GM23338 (cell line): ENCODE data around the gene ZDHHC11B. TPM values are rescaled to one million over a fixed set of nuclear protein-coding genes. Genes with fewer than 3 reads are reported as not detected.
A peak's percentile ranks its signal among the peaks of the same experiment; 100 is the strongest.
"Not testable (repeated sequence)": the region's sequence is repeated elsewhere in the genome, so short reads cannot be mapped to it uniquely, and the experiment has no call there.

ENCODE experiments used
- ATAC-seq: fragments of 200-7000 bp; cut with Tn5 transposase; 3 replicates; pipeline ENCODE4 v1.9.1; 2020
- DNase-seq: peaks from one replicate; pipeline ENCODE4 v3.0.0-alpha.2; 2015; ENCODE audit warnings: low spot score
- H2AFZ ChIP-seq: fragments of 200-600 bp; sonication (generic); 2 replicates; pipeline ENCODE4 v1.8.0; 2016; ENCODE audit warnings: antibody characterized with exemption, mild to moderate bottlenecking, moderate library complexity
- H3F3A ChIP-seq: fragments of 200-600 bp; sonication (generic); replicated peaks from 2 replicates; pipeline ENCODE4 v1.8.0; 2017; ENCODE audit warnings: antibody characterized with exemption, mixed run types, low read depth
- H3K27ac ChIP-seq: fragments of 200-600 bp; sonication (generic); 2 replicates; pipeline ENCODE4 v1.6.1; 2016; ENCODE audit warnings: low read depth
- H3K27me3 ChIP-seq: fragments of 200-600 bp; sonication (generic); 2 replicates; pipeline ENCODE4 v1.8.0; 2016; ENCODE audit warnings: mild to moderate bottlenecking, mixed run types, moderate library complexity; ENCODE audit not compliant: insufficient read depth
- H3K36me3 ChIP-seq: fragments of 200-600 bp; sonication (generic); 2 replicates; pipeline ENCODE4 v1.8.0; 2016; ENCODE audit warnings: mild to moderate bottlenecking; ENCODE audit not compliant: insufficient read depth
- H3K4me1 ChIP-seq: fragments of 200-600 bp; sonication (generic); 2 replicates; pipeline ENCODE4 v1.8.0; 2016; ENCODE audit warnings: mild to moderate bottlenecking, moderate library complexity; ENCODE audit not compliant: insufficient read depth
- H3K4me2 ChIP-seq: fragments of 200-600 bp; sonication (generic); 2 replicates; pipeline ENCODE4 v1.7.1; 2017; ENCODE audit warnings: mixed run types
- H3K4me3 ChIP-seq: fragments of 200-600 bp; sonication (generic); 2 replicates; pipeline ENCODE4 v1.6.1; 2016; ENCODE audit warnings: mixed run types
- H3K79me2 ChIP-seq: fragments of 200-600 bp; sonication (generic); replicated peaks from 2 replicates; pipeline ENCODE4 v1.8.0; 2017; ENCODE audit warnings: mild to moderate bottlenecking; ENCODE audit not compliant: insufficient read depth
- H3K9me2 ChIP-seq: fragments of 200-600 bp; sonication (generic); 2 replicates; pipeline ENCODE4 v1.8.0; 2017; ENCODE audit not compliant: insufficient read depth
- H4K20me1 ChIP-seq: fragments of 200-600 bp; sonication (generic); replicated peaks from 2 replicates; pipeline ENCODE4 v1.8.0; 2017; ENCODE audit warnings: mild to moderate bottlenecking; ENCODE audit not compliant: insufficient read depth
- H3K27ac Mint-ChIP-seq: 2 replicates; pipeline ENCODE4 v1.8.0; 2020; ENCODE audit warnings: inconsistent platforms, mild to moderate bottlenecking, moderate library complexity, mixed read lengths
- H3K27me3 Mint-ChIP-seq: 3 replicates; pipeline ENCODE4 v1.8.0; 2022; ENCODE audit warnings: low read depth, mild to moderate bottlenecking, moderate library complexity, mixed read lengths, inconsistent platforms; ENCODE audit not compliant: insufficient read depth, poor library complexity
- H3K36me3 Mint-ChIP-seq: 3 replicates; pipeline ENCODE4 v1.8.0; 2021; ENCODE audit warnings: low read depth, mild to moderate bottlenecking, inconsistent platforms, moderate library complexity, mixed read lengths
- H3K4me1 Mint-ChIP-seq: 3 replicates; pipeline ENCODE4 v1.8.0; 2020; ENCODE audit warnings: mild to moderate bottlenecking, inconsistent platforms, mixed read lengths
- H3K4me3 Mint-ChIP-seq: 3 replicates; pipeline ENCODE4 v1.8.0; 2021; ENCODE audit warnings: moderate library complexity, mild to moderate bottlenecking, inconsistent platforms, mixed read lengths
- H3K9me3 Mint-ChIP-seq: 3 replicates; pipeline ENCODE4 v1.8.0; 2020; ENCODE audit warnings: moderate library complexity, mild to moderate bottlenecking, inconsistent platforms, mixed read lengths
- CREB1 ChIP-seq: fragments of 250-450 bp; sonication (Bioruptor Pico); IDR thresholded peaks from 2 replicates; pipeline ENCODE4 v1.5.0; 2020; ENCODE audit warnings: low read depth, mild to moderate bottlenecking, moderate library complexity
- NANOG ChIP-seq: IDR thresholded peaks from 2 replicates; pipeline ENCODE4 v1.6.1; 2016; ENCODE audit warnings: antibody characterized with exemption, borderline replicate concordance
- polyA plus RNA-seq: library from polyadenylated mRNA; unstranded; fragments of >200 nt; fragmentation: Nextera tagmentation; extraction: Ambion mirVana; gene quantifications from 2 replicates; pipeline ENCODE4 v1.2.1, GENCODE V29; 2016
- total RNA-seq: library from RNA; depleted of rRNA; stranded (reverse); fragments of >200 nt; shearing (Covaris generic); gene quantifications from 2 replicates; pipeline ENCODE4 v1.2.3, GENCODE V29; 2014
- TF ChIP-seq, protein P1 (sequence below): fragments of 250-450 bp; sonication (Bioruptor Pico); IDR thresholded peaks from 2 replicates; pipeline ENCODE4 v1.5.0; 2020; ENCODE audit warnings: mild to moderate bottlenecking, moderate library complexity

ZDHHC11B gene
- total and polyA plus RNA-seq, 2 experiments from 2014 or later = 0.89 to 1.2 TPM

DNA sequence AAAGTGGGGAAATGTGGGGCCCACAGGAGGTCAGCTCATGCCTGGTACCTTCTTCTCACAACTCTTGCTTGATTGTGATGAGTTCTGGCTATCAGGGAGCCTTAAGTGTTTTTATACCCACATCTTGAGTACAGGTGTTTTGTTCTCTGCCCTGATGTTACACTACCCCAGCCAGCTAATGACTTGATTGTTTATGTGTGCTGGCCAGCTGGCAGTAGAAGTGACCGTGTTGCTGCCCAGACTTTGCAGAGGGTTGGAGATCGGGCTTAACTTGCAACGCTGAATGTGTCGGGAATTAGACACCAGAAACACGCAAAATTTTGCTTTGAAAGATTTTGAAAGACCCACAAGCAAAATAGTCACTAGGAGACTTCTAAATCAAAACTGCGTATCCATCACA, 16.9 kb upstream of the ZDHHC11B start (continued):
- TF ChIP-seq, protein P1, sequence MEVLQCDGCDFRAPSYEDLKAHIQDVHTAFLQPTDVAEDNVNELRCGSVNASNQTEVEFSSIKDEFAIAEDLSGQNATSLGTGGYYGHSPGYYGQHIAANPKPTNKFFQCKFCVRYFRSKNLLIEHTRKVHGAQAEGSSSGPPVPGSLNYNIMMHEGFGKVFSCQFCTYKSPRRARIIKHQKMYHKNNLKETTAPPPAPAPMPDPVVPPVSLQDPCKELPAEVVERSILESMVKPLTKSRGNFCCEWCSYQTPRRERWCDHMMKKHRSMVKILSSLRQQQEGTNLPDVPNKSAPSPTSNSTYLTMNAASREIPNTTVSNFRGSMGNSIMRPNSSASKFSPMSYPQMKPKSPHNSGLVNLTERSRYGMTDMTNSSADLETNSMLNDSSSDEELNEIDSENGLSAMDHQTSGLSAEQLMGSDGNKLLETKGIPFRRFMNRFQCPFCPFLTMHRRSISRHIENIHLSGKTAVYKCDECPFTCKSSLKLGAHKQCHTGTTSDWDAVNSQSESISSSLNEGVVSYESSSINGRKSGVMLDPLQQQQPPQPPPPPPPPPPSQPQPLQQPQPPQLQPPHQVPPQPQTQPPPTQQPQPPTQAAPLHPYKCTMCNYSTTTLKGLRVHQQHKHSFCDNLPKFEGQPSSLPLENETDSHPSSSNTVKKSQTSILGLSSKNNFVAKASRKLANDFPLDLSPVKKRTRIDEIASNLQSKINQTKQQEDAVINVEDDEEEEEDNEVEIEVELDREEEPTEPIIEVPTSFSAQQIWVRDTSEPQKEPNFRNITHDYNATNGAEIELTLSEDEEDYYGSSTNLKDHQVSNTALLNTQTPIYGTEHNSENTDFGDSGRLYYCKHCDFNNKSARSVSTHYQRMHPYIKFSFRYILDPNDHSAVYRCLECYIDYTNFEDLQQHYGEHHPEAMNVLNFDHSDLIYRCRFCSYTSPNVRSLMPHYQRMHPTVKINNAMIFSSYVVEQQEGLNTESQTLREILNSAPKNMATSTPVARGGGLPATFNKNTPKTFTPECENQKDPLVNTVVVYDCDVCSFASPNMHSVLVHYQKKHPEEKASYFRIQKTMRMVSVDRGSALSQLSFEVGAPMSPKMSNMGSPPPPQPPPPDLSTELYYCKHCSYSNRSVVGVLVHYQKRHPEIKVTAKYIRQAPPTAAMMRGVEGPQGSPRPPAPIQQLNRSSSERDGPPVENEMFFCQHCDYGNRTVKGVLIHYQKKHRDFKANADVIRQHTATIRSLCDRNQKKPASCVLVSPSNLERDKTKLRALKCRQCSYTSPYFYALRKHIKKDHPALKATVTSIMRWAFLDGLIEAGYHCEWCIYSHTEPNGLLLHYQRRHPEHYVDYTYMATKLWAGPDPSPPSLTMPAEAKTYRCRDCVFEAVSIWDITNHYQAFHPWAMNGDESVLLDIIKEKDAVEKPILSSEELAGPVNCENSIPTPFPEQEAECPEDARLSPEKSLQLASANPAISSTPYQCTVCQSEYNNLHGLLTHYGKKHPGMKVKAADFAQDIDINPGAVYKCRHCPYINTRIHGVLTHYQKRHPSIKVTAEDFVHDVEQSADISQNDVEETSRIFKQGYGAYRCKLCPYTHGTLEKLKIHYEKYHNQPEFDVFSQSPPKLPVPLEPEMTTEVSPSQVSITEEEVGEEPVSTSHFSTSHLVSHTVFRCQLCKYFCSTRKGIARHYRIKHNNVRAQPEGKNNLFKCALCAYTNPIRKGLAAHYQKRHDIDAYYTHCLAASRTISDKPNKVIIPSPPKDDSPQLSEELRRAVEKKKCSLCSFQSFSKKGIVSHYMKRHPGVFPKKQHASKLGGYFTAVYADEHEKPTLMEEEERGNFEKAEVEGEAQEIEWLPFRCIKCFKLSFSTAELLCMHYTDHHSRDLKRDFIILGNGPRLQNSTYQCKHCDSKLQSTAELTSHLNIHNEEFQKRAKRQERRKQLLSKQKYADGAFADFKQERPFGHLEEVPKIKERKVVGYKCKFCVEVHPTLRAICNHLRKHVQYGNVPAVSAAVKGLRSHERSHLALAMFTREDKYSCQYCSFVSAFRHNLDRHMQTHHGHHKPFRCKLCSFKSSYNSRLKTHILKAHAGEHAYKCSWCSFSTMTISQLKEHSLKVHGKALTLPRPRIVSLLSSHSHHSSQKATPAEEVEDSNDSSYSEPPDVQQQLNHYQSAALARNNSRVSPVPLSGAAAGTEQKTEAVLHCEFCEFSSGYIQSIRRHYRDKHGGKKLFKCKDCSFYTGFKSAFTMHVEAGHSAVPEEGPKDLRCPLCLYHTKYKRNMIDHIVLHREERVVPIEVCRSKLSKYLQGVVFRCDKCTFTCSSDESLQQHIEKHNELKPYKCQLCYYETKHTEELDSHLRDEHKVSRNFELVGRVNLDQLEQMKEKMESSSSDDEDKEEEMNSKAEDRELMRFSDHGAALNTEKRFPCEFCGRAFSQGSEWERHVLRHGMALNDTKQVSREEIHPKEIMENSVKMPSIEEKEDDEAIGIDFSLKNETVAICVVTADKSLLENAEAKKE (CRISPR knock-in tag) = no peak
- TF ChIP-seq NANOG (no peak), CREB1 (no peak)

DNA sequence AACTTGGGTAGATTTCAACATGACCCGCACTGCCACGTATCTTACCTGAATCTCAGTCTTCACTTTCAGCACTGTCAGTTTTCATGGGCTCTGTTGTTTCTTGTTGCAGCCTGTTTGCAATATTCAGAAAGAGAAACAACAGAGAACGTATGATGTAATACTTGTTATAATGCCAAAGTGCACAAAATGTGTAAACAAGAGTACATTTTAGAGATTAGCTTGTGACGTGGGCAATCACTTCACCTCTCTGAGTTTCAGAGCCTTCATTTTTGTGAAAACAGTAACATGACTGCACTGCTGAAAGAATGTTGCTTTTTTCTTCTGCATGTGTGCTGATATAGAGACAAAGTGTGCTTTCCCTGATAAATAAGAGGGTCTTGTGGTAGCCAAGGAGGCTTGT, 16.5 kb upstream of the ZDHHC11B start:
- H3K27me3 ChIP-seq, H3K9me2 ChIP-seq, H2AFZ ChIP-seq, H4K20me1 ChIP-seq, H3K4me3 Mint-ChIP-seq, H3K27ac ChIP-seq, H3K4me1 ChIP-seq, H3K4me3 ChIP-seq, H3K27ac Mint-ChIP-seq, DNase-seq, H3K79me2 ChIP-seq, H3K36me3 ChIP-seq, H3K27me3 Mint-ChIP-seq, H3K4me1 Mint-ChIP-seq, H3K9me3 Mint-ChIP-seq, H3K4me2 ChIP-seq, H3F3A ChIP-seq, ATAC-seq: not testable (repeated sequence)
- H3K36me3 Mint-ChIP-seq = peaks cover 15% of the 10 kb centered on the region

DNA sequence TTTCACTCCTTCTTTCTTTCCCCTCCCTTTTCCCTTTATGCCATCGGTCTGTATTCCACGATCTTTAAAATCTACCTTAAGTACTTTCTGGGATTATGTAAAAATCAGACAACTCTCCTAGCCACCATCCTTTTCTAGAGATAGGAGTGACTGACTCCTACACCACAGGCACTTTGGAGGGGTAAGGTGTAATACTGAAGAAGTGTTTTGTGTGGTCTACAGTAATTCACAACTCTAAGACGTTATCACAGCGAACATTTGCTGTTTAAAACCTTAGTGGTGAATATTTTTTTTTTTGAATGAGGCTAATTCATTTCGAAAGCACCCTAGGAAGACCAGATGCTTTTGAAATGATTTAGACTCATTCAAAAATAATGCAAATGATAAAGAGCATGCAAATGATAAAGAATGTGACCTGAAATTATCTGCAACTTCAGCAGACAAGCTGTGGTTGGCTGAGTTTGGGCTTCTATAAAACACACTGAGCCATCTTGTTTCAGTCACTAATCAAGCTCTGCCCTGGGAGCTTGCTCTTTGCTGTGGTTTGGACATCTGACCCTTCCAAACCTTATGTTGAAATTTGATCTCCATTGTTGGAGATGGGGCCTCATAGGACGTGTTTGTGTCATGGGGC, 14.1 kb upstream of the ZDHHC11B start:
- H3F3A ChIP-seq, H3K27ac ChIP-seq, H3K4me2 ChIP-seq, H3K4me1 Mint-ChIP-seq, H3K9me2 ChIP-seq, H3K27ac Mint-ChIP-seq, H4K20me1 ChIP-seq, H3K27me3 ChIP-seq, H2AFZ ChIP-seq, H3K4me3 Mint-ChIP-seq, H3K27me3 Mint-ChIP-seq, H3K4me1 ChIP-seq, H3K4me3 ChIP-seq, H3K36me3 ChIP-seq, DNase-seq, H3K79me2 ChIP-seq: not testable (repeated sequence)
- peaks cover 20% of the 10 kb centered on the region for H3K9me3 Mint-ChIP-seq
- ATAC-seq = peak; percentile 36
- peaks cover 37% of the 10 kb centered on the region for H3K36me3 Mint-ChIP-seq

DNA sequence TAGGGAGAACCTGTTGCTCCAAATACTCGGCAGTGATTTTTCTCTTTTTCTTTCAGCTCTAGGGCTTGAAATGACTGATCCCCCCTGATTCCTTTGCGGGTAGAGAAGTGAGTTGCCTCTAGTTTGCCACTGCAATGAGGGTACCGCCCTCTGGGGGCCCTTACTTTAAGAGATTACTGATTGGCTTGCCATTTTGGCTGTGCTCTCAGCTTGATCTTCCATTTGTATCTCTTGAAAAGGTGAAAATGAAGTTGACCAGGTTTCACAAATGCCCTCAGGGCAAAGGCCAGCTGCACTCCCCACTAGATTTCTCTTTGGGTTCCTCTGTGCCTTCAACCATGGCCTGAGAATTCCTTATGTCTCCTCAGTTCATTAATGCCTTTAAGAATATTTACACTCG, 13.5 kb upstream of the ZDHHC11B start:
- not testable (repeated sequence) for H3K27me3 Mint-ChIP-seq, DNase-seq, H3K4me3 ChIP-seq, H3K4me2 ChIP-seq, H3K9me2 ChIP-seq, H3K79me2 ChIP-seq, H3K27ac ChIP-seq, H4K20me1 ChIP-seq, H3K4me1 ChIP-seq, H3K36me3 ChIP-seq, H3K4me3 Mint-ChIP-seq, H3F3A ChIP-seq, H3K27me3 ChIP-seq, H2AFZ ChIP-seq, H3K27ac Mint-ChIP-seq
- H3K9me3 Mint-ChIP-seq = peaks cover 27% of the 10 kb centered on the region
- H3K36me3 Mint-ChIP-seq = peaks cover 40% of the 10 kb centered on the region
- H3K4me1 Mint-ChIP-seq = peaks cover 14% of the 10 kb centered on the region
- peak; percentile 61 for ATAC-seq

DNA sequence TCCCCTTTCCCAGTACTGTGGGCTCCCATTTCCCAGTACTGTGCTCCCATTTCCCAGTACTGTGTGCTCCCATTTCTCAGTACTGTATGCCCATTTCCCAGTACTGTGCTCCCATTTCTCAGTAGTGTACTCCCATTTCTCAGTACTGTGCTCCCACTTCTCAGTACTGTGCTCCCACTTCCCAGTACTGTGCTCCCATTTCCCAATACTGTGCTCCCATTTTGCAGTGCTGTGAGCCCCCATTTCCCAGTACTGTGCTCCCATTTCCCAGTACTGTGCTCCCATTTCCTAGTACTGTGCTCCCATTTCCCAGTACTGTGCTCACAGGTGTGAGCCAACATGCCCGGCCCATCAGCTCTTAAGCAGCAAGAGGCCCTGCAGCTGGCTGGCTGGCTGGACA, 11.3 kb upstream of the ZDHHC11B start:
- peaks cover 38% of the 10 kb centered on the region for H3K9me3 Mint-ChIP-seq
- H3K27me3 Mint-ChIP-seq, ATAC-seq, DNase-seq, H4K20me1 ChIP-seq, H3K4me3 Mint-ChIP-seq, H3K4me2 ChIP-seq, H3K27ac ChIP-seq, H3K36me3 ChIP-seq, H2AFZ ChIP-seq, H3K4me3 ChIP-seq, H3K27me3 ChIP-seq, H3K9me2 ChIP-seq, H3K27ac Mint-ChIP-seq, H3F3A ChIP-seq, H3K79me2 ChIP-seq: not testable (repeated sequence)
- peaks cover 49% of the 10 kb centered on the region for H3K36me3 Mint-ChIP-seq
- peaks cover 14% of the 10 kb centered on the region for H3K4me1 Mint-ChIP-seq
- peaks cover 11% of the 10 kb centered on the region for H3K4me1 ChIP-seq
